Measurements from ENCODE around the gene MDH2.
A peak's percentile ranks its signal among the peaks of the same experiment; 100 is the strongest.
"Not testable (repeated sequence)": the region's sequence is repeated elsewhere in the genome, so short reads cannot be mapped to it uniquely, and the experiment has no call there.

The MDH2 gene

DNA sequence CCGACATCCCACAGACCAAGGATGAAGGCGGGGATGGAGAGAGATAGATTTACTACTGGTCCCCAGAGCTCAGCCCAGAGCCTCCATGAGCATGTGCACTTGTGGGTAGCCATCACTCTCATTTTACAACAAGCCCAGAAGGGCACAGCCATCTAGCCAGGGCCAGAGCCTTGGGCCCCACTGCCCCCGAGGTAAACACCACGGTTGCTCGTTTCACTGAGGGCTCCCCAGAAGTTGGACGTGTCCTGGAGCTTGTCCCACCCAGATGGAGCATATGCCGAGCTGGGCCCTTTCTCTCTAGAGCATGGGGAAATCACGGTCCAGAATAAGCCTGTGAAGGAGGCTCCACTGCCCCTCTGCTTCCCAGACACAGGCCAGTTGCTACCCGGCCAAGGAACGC, 44.6 kb upstream of the MDH2 start:
- Histone ChIP-seq H2AFZ (ENCODE audit: low read length) (no peak overlapping the region), H2BK120ac (ENCODE audit: low read depth, low read length) (no peak overlapping the region), H3K9ac (ENCODE audit: low read depth, low read length, poor library complexity) (no peak overlapping the region), H3K4ac (ENCODE audit: low read length) (no peak overlapping the region), H2BK5ac (ENCODE audit: low read length) (no peak overlapping the region), H2BK15ac (ENCODE audit: low read length) (no peak overlapping the region), H3K79me1 (ENCODE audit: low read depth, low read length) (no peaks in the 10 kb centered on the region), H3K18ac (ENCODE audit: low read length) (no peak overlapping the region), H3K4me2 (ENCODE audit: insufficient read depth, low read length, poor library complexity, severe bottlenecking) (no peak overlapping the region), H4K91ac (ENCODE audit: low read depth, low read length, poor library complexity) (no peak overlapping the region), H3K27me3 (ENCODE audit: control insufficient read depth in 3 of 3, insufficient read depth in 3 of 3, low read depth in 1 of 3, low read length in 3 of 3) (no peaks in the 10 kb centered on the region), H4K8ac (ENCODE audit: low read depth, low read length) (no peak overlapping the region), H3K9me3 (replicated peaks in 1 of 2; ENCODE audit: control insufficient read depth in 2 of 2, insufficient read depth in 1 of 2, low read depth in 1 of 2, low read length in 2 of 2) (no peaks in the 10 kb centered on the region), H3K23ac (ENCODE audit: low read depth, low read length, poor library complexity) (no peak overlapping the region), H3K4me1 (ENCODE audit: control insufficient read depth in 2 of 2, insufficient read depth in 1 of 2, low read depth in 1 of 2, low read length in 2 of 2) (no peaks in the 10 kb centered on the region), H3K27ac (replicated peaks; ENCODE audit: low read length) (no peak overlapping the region), H2BK12ac (ENCODE audit: low read length) (no peak overlapping the region), H2AK5ac (ENCODE audit: low read depth, low read length) (no peak overlapping the region), H3K36me3 (replicated peaks in 1 of 2; ENCODE audit: control insufficient read depth in 2 of 2, insufficient read depth in 2 of 2, low read length in 2 of 2) (peaks cover 21 to 48% of the 10 kb centered on the region in 2 donors), H3K4me3 (ENCODE audit: low read length in 2 of 2) (no peak overlapping the region), H3K14ac (ENCODE audit: low read length) (no peak overlapping the region)
- no CpG with 5 or more reads among the region's 10 CpGs for WGBS, 2 donors (ENCODE audit: extremely low coverage in 2 of 2, insufficient read length in 2 of 2, insufficient replicate concordance in 1 of 2)
- DNase-seq (ENCODE audit: low spot score) = no peak

GRCh38 chr7:76005004-76005403, 42.9 kb upstream of the MDH2 start:
- not testable (repeated sequence) for H2AK5ac ChIP-seq (ENCODE audit: low read depth, low read length); H3K79me1 ChIP-seq (ENCODE audit: low read depth, low read length); DNase-seq (ENCODE audit: low spot score); H2BK120ac ChIP-seq (ENCODE audit: low read depth, low read length); H3K14ac ChIP-seq (ENCODE audit: low read length); H3K4me3 ChIP-seq (ENCODE audit: low read length in 2 of 2); H4K91ac ChIP-seq (ENCODE audit: low read depth, low read length, poor library complexity); H3K18ac ChIP-seq (ENCODE audit: low read length); H3K4ac ChIP-seq (ENCODE audit: low read length); H3K23ac ChIP-seq (ENCODE audit: low read depth, low read length, poor library complexity); H3K4me1 ChIP-seq (ENCODE audit: control insufficient read depth in 2 of 2, insufficient read depth in 1 of 2, low read depth in 1 of 2, low read length in 2 of 2); H3K4me2 ChIP-seq (ENCODE audit: insufficient read depth, low read length, poor library complexity, severe bottlenecking); H4K8ac ChIP-seq (ENCODE audit: low read depth, low read length); H2BK15ac ChIP-seq (ENCODE audit: low read length); H3K9ac ChIP-seq (ENCODE audit: low read depth, low read length, poor library complexity); H2BK12ac ChIP-seq (ENCODE audit: low read length); H3K9me3 ChIP-seq (replicated peaks in 1 of 2; ENCODE audit: control insufficient read depth in 2 of 2, insufficient read depth in 1 of 2, low read depth in 1 of 2, low read length in 2 of 2); H2BK5ac ChIP-seq (ENCODE audit: low read length); H3K27ac ChIP-seq (replicated peaks; ENCODE audit: low read length); H2AFZ ChIP-seq (ENCODE audit: low read length); H3K27me3 ChIP-seq (ENCODE audit: control insufficient read depth in 3 of 3, insufficient read depth in 3 of 3, low read depth in 1 of 3, low read length in 3 of 3)
- H3K36me3 ChIP-seq (replicated peaks in 1 of 2; ENCODE audit: control insufficient read depth in 2 of 2, insufficient read depth in 2 of 2, low read length in 2 of 2) = peaks cover 21 to 49% of the 10 kb centered on the region in 2 donors
- no CpG with 5 or more reads among the region's 4 CpGs for WGBS, 2 donors (ENCODE audit: extremely low coverage in 2 of 2, insufficient read length in 2 of 2, insufficient replicate concordance in 1 of 2)

DNA sequence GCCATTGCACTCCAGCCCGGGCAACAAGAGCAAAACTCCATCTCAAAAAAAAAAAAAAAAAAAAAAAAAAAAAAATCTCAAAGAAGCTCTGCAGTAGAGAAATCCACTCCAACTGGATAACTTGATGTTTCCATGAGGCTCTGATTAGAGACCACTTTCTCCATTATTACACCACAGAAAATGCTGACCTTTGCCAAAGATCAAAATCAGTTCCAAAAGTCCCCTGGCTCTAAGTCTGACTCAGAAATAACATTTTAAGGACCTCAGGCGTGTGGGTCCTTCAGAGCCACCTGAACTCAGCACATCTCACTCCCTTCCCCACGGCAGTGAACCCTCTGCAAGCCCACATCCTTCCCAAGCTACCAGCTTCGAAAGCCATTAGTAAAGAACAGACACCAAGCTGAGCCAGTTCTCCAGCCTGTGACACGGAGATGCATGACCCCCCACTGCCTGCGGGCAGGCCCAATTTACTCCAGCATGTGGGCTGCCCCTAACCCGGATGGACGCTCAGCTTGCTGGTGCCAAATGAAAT, 39.7 kb upstream of the MDH2 start:
- no CpG with 5 or more reads among the region's 8 CpGs for WGBS, 2 donors (ENCODE audit: extremely low coverage in 2 of 2, insufficient read length in 2 of 2, insufficient replicate concordance in 1 of 2)
- no peak overlapping the region for H3K27ac ChIP-seq (replicated peaks; ENCODE audit: low read length)

GRCh38 chr7:76009672-76010600, 38.0 kb upstream of the MDH2 start:
- H2BK12ac ChIP-seq (ENCODE audit: low read length) = no peak overlapping the region

More for the DNA sequence above, 39.7 kb upstream of the MDH2 start:
- no peak overlapping the region for H3K14ac ChIP-seq (ENCODE audit: low read length)
- H2BK12ac ChIP-seq (ENCODE audit: low read length) = peak overlapping the region; percentile 16
- H3K23ac ChIP-seq (ENCODE audit: low read depth, low read length, poor library complexity) = no peak overlapping the region
- no peak overlapping the region for H2AFZ ChIP-seq (ENCODE audit: low read length)
- no peak overlapping the region for H3K18ac ChIP-seq (ENCODE audit: low read length)
- H4K8ac ChIP-seq (ENCODE audit: low read depth, low read length) = no peak overlapping the region
- H3K9me3 ChIP-seq (replicated peaks in 1 of 2; ENCODE audit: control insufficient read depth in 2 of 2, insufficient read depth in 1 of 2, low read depth in 1 of 2, low read length in 2 of 2) = no peaks in the 10 kb centered on the region
- no peak for DNase-seq (ENCODE audit: low spot score)
- H3K4me3 ChIP-seq (ENCODE audit: low read length in 2 of 2) = no peak overlapping the region
- H2BK15ac ChIP-seq (ENCODE audit: low read length) = no peak overlapping the region
- H3K79me1 ChIP-seq (ENCODE audit: low read depth, low read length) = no peaks in the 10 kb centered on the region
- H3K27me3 ChIP-seq (ENCODE audit: control insufficient read depth in 3 of 3, insufficient read depth in 3 of 3, low read depth in 1 of 3, low read length in 3 of 3) = no peaks in the 10 kb centered on the region
- H2AK5ac ChIP-seq (ENCODE audit: low read depth, low read length) = no peak overlapping the region
- H2BK120ac ChIP-seq (ENCODE audit: low read depth, low read length) = no peak overlapping the region
- H3K4ac ChIP-seq (ENCODE audit: low read length) = no peak overlapping the region
- H4K91ac ChIP-seq (ENCODE audit: low read depth, low read length, poor library complexity) = no peak overlapping the region
- H3K9ac ChIP-seq (ENCODE audit: low read depth, low read length, poor library complexity) = no peak overlapping the region
- H3K4me2 ChIP-seq (ENCODE audit: insufficient read depth, low read length, poor library complexity, severe bottlenecking) = no peak overlapping the region
- no peak overlapping the region for H2BK5ac ChIP-seq (ENCODE audit: low read length)
- no peaks in the 10 kb centered on the region for H3K4me1 ChIP-seq (ENCODE audit: control insufficient read depth in 2 of 2, insufficient read depth in 1 of 2, low read depth in 1 of 2, low read length in 2 of 2)
- H3K36me3 ChIP-seq (replicated peaks in 1 of 2; ENCODE audit: control insufficient read depth in 2 of 2, insufficient read depth in 2 of 2, low read length in 2 of 2) = peaks cover 13 to 35% of the 10 kb centered on the region in 2 donors

More at GRCh38 chr7:76009672-76010600, 38.0 kb upstream of the MDH2 start:
- H2BK120ac ChIP-seq (ENCODE audit: low read depth, low read length) = no peak overlapping the region
- H2BK5ac ChIP-seq (ENCODE audit: low read length) = no peak overlapping the region
- H4K8ac ChIP-seq (ENCODE audit: low read depth, low read length) = no peak overlapping the region
- no peak overlapping the region for H2BK15ac ChIP-seq (ENCODE audit: low read length)
- H2AK5ac ChIP-seq (ENCODE audit: low read depth, low read length) = no peak overlapping the region
- no peak overlapping the region for H3K4me2 ChIP-seq (ENCODE audit: insufficient read depth, low read length, poor library complexity, severe bottlenecking)
- H3K36me3 ChIP-seq (replicated peaks in 1 of 2; ENCODE audit: control insufficient read depth in 2 of 2, insufficient read depth in 2 of 2, low read length in 2 of 2) = peaks cover 7 to 28% of the 10 kb centered on the region in 2 donors
- H3K4me3 ChIP-seq (ENCODE audit: low read length in 2 of 2) = no peak overlapping the region
- H3K27me3 ChIP-seq (ENCODE audit: control insufficient read depth in 3 of 3, insufficient read depth in 3 of 3, low read depth in 1 of 3, low read length in 3 of 3) = no peaks in the 10 kb centered on the region
- H3K14ac ChIP-seq (ENCODE audit: low read length) = no peak overlapping the region
- H3K9ac ChIP-seq (ENCODE audit: low read depth, low read length, poor library complexity) = no peak overlapping the region
- no peak overlapping the region for H3K27ac ChIP-seq (replicated peaks; ENCODE audit: low read length)
- no peak overlapping the region for H3K23ac ChIP-seq (ENCODE audit: low read depth, low read length, poor library complexity)
- H3K4ac ChIP-seq (ENCODE audit: low read length) = no peak overlapping the region
- no peak overlapping the region for H4K91ac ChIP-seq (ENCODE audit: low read depth, low read length, poor library complexity)
- no peak overlapping the region for H2AFZ ChIP-seq (ENCODE audit: low read length)
- H3K18ac ChIP-seq (ENCODE audit: low read length) = no peak overlapping the region
- no peaks in the 10 kb centered on the region for H3K79me1 ChIP-seq (ENCODE audit: low read depth, low read length)
- DNase-seq (ENCODE audit: low spot score) = no peak
- no peaks in the 10 kb centered on the region for H3K9me3 ChIP-seq (replicated peaks in 1 of 2; ENCODE audit: control insufficient read depth in 2 of 2, insufficient read depth in 1 of 2, low read depth in 1 of 2, low read length in 2 of 2)
- no peaks in the 10 kb centered on the region for H3K4me1 ChIP-seq (ENCODE audit: control insufficient read depth in 2 of 2, insufficient read depth in 1 of 2, low read depth in 1 of 2, low read length in 2 of 2)
- no CpG with 5 or more reads among the region's 11 CpGs for WGBS, 2 donors (ENCODE audit: extremely low coverage in 2 of 2, insufficient read length in 2 of 2, insufficient replicate concordance in 1 of 2)
